SH-SY5Y (cell line): ENCODE measurements around the gene SPOCK2.

Experiments used
- GATA2 ChIP-seq: IDR thresholded peaks from 2 replicates; pipeline ENCODE4 v1.6.1; 2011; ENCODE audit warnings: mild to moderate bottlenecking, low read depth, low read length
- GATA3 ChIP-seq: IDR thresholded peaks from 2 replicates; pipeline ENCODE4 v1.6.1; 2011; ENCODE audit warnings: low read depth, mild to moderate bottlenecking, low read length, moderate library complexity

The SPOCK2 gene, protein sequence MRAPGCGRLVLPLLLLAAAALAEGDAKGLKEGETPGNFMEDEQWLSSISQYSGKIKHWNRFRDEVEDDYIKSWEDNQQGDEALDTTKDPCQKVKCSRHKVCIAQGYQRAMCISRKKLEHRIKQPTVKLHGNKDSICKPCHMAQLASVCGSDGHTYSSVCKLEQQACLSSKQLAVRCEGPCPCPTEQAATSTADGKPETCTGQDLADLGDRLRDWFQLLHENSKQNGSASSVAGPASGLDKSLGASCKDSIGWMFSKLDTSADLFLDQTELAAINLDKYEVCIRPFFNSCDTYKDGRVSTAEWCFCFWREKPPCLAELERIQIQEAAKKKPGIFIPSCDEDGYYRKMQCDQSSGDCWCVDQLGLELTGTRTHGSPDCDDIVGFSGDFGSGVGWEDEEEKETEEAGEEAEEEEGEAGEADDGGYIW

DNA sequence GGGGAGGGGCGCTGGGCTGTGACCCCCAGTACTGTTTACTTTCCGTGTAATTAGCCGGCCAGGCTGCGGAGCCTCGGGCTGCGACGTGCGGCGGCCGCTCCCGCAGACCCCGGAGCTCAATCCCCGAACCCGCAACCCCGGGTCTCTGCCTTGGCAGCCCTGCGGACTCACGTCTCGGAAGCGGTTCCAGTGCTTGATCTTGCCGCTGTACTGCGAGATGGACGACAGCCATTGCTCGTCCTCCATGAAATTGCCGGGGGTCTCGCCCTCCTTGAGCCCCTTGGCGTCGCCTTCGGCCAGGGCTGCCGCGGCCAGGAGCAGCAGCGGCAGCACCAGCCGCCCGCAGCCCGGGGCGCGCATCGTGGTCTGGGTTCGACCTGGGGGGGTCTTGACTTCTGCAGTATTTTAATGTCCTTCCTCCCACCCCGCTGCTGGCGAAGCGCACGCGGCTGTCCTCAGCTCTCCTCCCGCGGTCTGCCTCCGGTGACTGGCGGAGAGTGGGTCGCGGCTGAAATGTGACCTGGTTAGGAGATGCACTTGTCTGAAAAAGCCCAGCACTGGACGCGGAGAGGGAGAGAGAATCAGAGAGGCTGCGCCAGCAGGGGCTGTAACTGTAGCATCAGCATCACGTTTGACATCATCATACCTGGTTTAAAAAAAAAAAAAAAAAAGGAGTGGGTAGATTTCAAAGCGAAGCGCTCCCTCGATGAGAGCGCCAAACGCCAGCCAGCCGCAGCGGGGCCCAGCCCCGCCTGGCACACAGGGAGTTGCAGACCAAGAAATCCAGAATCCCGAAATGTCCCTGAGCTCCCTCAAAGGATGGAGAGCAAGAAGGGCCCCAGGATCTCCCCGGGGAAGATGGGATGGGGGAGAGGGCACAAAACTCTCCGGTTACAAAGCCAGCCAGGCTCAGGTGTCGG lies at the start of gene SPOCK2:
Gene SPOCK2, minus strand, starts transcription at position 583 of the 920 bp plus-strand sequence. Its CDS starts 223 bp downstream, at position 360.
- TF ChIP-seq GATA2: no peak

DNA sequence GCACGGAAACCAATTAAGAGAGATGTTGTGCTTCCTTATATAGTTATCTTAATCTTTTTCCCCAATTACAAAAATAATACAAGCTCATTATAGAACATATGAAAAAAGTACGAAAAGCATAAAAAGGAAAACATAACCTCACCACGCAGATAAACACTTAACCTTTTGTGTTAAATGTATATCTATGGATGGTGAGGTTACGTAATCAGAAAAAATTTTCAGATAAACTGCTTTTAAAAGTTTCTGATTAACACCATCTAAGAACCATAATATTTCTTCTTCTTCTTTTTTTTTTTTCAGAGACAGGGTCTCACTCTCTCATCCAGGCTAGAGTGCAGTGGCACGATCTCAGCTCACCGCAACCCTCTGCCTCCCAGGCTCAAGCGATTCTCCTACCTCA lies 49.2 kb upstream of the SPOCK2 start:
- TF ChIP-seq GATA2: no peak
- no peak for TF ChIP-seq GATA3

DNA sequence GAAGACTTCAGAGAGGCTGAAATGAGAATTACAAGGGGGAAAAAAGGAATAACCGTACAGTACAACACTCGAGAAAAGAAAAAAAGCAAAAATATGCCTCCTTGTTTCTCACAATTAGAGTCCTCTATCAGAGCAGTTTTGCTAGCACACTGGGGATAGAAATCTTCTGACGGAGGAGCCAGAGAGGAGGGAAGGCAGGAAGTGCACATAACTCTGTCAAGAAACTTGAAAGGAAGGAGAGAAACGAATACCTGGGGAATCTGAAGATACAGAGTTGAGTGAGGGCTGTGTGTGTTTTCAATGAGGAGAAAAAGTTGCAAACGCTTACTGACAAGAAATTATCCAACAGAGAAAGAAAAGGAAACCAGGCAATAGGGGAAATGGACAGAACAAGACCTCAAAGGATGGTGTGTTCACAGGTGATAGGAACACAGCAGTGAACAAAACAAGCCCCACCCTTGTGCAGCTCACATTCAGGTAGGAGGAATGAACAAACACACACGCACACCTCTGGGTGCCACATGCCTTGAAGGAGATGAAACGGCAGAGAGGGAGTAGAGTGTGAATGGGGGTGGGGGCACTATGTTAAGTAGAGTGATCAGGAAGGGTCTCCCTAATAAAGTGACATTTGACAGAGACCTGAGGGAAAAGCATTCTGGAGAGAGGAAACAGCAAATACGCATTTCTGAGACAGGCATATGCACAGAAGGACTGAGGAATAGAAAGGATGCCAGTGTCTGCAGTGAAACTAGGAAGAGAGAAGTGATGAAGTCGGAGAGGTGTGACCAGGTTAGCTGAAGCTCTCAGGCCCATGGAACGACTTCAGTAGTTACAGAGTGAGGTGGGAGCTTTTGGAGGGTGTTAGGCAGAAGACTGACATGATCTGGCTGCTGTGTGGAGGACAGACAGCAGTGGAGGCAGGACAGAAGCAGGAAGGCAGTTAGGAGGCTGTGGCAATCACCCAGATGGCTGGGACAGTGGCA lies 46.7 kb upstream of the SPOCK2 start:
- TF ChIP-seq GATA3 (no peak), GATA2 (no peak)

DNA sequence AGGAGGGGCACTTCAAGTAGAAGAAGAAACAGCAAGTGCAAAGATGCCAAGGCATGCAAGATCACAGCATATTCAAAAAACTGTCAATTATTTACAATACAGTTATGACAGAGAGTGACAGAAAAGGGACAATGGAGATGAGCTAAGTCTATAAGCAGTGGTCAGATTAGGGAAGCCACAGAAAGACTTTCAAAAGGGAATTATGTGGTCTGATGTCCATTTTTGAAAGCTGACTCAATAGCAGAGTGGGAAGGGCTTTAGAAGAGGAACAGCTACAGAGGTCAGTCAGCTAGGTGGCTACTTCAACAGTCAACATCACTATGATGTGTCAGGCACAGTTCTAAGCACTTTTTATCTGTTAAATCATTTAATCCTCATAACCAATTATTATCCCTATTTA lies 45.2 kb upstream of the SPOCK2 start:
- TF ChIP-seq GATA3: no peak
- no peak for TF ChIP-seq GATA2

DNA sequence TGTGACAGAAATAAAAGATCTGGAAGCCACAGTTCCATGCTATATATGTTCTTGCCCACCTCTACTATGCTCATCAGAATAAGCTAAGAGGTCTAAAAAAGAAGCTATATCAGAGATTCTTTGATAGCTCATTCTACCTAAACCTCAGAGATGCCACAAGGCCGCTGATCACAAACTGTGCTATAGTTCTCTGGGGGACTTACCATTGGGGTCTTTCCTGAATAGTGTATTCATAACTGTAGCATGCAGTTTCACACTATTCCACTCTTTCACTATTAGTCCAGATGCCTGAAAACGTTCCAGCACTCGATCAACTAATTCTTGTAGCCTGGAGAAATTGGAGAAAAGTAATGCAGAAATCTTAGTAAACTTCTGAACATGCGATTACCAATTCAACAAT lies 44.5 kb upstream of the SPOCK2 start:
- TF ChIP-seq GATA2: no peak
- TF ChIP-seq GATA3: no peak

DNA sequence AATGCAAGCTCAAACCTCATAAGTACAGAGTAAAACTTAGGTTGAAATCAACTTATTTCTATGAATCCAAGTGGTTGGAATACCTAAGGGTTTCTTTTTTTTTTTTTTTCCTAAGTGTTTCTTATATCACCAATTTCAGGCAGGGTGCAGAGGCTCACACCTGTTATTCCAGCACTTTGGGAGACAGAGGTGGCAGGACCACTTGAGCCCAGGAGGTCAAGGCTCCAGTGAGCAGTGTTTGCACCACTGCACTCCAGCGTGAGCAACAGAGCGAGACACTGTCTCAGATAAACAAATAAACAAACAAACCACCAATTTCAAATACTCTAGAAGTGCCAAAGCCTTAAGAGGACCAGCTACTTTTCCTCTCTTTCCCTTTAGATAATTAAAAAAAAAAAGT lies 39.2 kb upstream of the SPOCK2 start:
- TF ChIP-seq GATA2 (no peak), GATA3 (no peak)

DNA sequence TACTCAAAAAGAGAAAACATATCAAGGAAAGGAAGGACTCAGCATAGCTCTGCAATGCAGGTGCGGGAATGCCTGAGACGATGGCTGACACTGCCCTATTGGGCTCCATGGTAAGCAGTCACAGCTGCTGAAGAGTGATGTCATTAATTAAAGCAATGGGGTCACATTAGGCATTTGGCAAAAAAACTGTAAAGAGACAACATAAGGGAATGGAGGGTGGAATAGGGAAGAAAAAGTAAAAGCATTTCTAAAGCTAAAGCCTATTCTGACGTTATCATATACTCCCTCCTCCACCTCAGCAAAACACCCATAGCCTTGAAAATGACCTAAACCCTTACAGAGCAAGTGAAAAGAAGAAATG lies 38.5 kb upstream of the SPOCK2 start:
- TF ChIP-seq GATA2 (no peak), GATA3 (no peak)

DNA sequence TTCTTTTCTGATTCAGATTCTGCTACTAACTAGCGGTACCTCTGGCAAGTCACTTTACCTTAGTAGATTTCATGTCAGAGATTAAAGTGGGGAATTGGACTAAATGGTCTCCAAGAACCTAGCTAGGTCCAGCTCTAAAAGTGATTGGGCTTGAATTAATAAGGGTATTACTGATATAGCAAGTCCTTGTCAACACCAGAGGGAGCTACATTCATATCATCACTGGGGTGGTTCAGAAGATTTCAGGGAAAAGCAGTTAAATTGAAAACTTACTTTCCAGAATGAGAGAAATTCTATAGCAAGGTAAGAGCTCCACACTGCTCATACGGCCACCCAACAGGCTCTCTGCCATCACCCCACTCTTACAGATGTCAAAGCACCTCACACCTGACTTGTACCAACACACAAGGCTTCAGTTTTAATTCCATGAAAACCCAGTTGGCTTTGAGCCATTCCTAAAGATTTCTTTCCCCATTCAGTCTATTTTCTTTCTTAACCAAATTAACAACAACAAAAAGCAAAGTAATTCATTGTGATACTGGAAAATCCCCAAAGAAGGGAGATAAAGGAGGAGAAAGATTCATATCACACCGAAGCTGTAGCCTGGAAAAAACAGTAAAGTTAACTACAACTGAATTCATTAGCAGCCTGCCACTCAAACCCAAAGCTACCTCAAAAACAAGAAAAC lies 38.0 kb upstream of the SPOCK2 start:
- no peak for TF ChIP-seq GATA3
- TF ChIP-seq GATA2: no peak

DNA sequence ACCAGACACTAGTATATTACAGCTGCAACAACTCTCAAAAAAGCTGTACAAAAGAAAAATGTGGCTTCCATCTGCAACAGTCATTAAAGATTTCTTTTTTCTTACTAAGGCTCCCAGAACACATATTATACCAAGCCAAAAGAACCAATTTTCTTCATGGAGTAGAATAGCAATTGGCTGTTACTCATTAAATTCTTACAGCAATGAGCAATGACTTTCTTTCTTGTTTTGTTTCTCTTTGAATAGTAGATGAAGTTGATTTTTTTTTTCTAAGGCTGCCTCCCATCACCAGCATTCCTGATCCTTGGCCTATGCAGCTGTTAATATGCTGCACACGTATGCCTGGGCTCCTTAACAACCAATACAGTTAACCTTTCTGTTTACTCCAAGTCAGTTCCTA lies 36.6 kb upstream of the SPOCK2 start:
- no peak for TF ChIP-seq GATA2
- TF ChIP-seq GATA3: no peak

DNA sequence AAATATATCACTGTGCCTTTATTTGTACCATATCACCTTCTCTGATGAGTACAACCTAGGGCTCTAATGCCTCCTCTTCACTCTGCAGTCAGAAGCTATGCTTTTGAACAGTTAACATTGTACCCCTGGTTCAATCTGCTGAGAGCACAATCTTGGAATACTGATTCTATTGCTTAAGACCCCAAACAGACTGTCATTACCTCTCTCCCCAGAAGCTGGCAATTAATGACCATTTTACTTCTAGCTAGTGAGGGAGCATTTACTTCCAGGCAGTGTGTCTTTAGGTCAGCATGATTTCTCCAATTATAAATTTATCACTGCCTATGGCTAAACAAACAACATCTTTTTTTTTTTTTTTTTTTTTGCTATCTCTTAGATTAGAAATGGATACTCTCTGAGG lies 36.0 kb upstream of the SPOCK2 start:
- TF ChIP-seq GATA3 (no peak), GATA2 (no peak)

DNA sequence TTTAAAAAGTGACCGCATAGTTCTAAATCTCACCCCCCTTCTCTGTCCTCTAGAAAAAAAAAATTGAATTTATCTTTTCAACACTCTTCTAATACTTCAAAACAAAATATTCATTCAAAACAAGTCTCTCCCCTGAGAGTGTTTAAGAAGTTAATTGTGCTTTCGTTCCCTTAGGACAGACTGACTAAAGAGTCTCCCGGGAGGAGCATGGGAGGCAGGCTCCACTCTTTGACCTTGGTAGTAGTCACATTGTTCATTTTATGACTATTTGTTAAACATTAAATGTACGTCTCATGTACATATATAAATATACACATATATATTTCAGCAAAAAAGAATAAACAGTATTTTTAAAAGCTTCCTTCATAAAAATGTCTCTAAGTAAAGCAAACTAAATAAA lies 35.3 kb upstream of the SPOCK2 start:
- TF ChIP-seq GATA2 (no peak), GATA3 (no peak)

DNA sequence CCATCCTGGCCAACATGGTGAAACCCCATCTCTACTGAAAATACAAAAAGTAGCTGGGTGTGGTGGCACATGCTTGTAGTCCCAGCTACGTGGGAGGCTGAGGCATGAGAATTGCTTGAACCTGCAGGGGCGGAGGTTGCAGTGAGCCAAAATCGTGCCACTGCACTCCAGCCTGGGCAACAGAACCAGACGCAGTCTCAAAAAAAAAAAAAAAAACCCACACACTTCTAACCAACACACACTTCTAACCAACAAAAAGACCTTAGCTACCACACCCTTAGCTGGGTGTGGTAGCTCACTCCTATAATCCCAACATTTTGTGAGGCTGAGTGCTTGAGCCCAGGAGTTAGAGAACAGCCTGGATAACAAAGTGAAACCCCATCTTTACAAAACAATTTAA lies 33.9 kb upstream of the SPOCK2 start:
- no peak for TF ChIP-seq GATA3

DNA sequence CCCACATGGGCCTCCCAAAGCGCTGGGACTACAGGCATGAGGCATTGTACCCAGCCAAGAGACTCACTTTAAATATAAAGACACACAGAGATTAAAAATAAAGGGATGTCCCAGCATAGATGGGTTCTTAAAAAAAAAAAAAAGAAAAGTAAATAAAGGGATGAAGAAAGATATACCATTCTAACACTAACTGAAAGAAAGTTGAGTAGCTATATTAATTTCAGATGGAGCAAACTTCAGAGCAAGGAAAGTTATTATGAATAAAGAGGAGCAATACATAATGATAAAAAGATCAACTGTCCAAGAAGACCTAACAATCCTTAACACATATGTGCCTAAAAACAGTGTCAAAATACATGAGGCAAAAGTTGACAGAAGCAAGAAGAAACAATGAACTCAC lies 33.0 kb upstream of the SPOCK2 start:
- TF ChIP-seq GATA2: no peak
